ENCODE measurements around the gene FHIP1B.

- no peak for TF ChIP-seq EZH2phosphoT487 (IDR thresholded peaks at IDR 0.05; ENCODE audit: low read length)
- TF ChIP-seq CTCF (IDR thresholded peaks at IDR 0.05; ENCODE audit: low read length) = no peak
Observed at GRCh38 chr11:6225024-6225423, 9.4 kb downstream of the FHIP1B start.
